NCI-H510A treated with DMSO at 0.1 percent for 48 hours (cell line): ENCODE results near the gene ZNF410.
"Not testable (repeated sequence)": the region's sequence is repeated elsewhere in the genome, so short reads cannot be mapped to it uniquely, and the experiment has no call there.

ENCODE experiments used
- DNase-seq: peaks from one replicate; lab custom pipeline; 2025; lab: John Stamatoyannopoulos, UW

ZNF410 gene

GRCh38 chr14:73886449-73887317 lies at the start of gene ZNF410:
Gene ZNF410 (plus strand): TSS chr14:73886859. CDS start chr14:73892176, 5,317 bp downstream.
- DNase-seq = peak; percentile 87

GRCh38 chr14:73838293-73839034 lies 48.2 kb upstream of the ZNF410 start:
- DNase-seq = not testable (repeated sequence)

GRCh38 chr14:73842201-73842600 lies 44.5 kb upstream of the ZNF410 start:
- DNase-seq = no peak

- no peak for DNase-seq
Measured at GRCh38 chr14:73842851-73843250, 43.8 kb upstream of the ZNF410 start.

DNA sequence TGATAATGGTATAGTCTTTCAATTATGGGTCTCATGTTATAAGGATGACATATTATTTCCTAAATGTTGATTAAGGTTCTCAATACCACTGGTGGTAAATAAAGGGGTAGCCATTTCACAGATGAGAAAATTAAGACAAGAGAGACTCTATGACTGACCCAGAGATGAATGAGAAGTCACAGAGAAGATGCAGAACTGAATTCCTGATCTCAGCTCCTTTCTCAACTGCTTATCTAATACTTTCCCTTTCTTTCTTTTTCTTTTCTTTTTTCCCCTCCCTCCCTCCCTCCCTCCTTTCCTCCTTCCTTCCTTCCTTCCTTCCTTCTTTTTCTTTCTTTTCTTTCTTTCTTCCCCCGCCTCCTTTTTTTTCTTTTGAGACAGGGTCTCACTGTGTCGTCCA lies 43.4 kb upstream of the ZNF410 start:
- no peak for DNase-seq

DNA sequence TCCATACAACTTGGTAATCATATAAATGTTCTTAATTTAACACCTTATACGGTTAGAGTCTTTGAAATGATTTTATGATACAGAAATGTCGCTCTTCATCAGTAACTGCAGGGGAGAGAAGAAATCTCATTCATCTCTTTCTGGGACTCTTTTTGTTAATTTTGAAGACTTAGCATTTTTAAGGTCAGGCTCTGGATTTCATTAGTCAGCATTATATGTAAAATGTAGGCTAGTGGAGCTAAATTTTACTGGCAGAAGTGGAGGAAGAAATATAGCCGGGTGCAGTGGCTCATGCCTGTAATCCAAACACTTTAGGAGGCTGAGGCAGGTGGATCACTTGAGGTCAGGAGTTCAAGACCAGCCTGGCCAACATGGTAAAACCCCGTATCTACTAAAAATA lies 39.7 kb upstream of the ZNF410 start:
- no peak for DNase-seq

GRCh38 chr14:73851000-73851399 lies 35.7 kb upstream of the ZNF410 start:
- DNase-seq = no peak

DNA sequence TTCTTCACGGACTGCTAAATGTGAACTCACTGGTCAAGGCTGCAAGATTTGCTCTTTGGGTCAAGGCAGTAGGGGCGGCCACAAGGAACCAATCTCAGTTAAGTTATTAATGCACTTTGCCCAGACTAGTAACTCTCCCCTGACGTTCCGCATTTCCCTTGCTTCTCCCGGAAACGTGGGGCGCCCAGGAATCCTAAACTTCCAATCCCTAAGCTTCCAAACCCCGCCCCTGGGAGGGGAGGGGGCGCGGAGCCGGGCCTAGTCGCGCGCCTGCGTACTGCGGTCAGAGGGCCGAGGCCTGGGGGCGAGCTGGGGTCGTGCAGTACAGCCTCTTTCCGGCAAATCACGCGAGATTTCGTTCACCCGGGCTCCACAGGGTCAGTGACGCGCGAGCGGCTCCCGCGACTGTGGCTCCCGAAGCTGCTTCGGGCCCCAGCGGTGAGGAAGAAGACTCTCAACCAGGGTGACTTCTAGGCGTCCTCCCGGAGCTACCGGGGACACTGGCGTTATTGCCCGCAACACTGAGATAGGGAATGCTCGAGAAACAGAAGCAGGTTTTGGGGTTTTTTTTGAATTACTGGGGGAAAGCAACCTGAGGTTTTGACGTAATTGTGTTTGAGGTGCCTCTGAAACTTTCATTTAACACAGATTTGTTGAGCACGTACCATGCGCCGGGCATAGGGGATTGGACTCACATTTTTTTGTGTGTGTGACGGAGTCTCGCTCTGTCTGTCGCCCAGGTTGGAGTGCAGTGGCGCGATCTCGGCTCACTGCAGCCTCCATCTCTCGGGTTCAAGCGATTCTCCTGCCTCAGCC lies 34.9 kb upstream of the ZNF410 start, which contains the start of gene PTGR2:
TSS of gene PTGR2 (plus strand) at position 265 of the 816 bp plus-strand sequence. CDS start 7,032 bp downstream, outside the sequence.
- peak; percentile 89 for DNase-seq

DNA sequence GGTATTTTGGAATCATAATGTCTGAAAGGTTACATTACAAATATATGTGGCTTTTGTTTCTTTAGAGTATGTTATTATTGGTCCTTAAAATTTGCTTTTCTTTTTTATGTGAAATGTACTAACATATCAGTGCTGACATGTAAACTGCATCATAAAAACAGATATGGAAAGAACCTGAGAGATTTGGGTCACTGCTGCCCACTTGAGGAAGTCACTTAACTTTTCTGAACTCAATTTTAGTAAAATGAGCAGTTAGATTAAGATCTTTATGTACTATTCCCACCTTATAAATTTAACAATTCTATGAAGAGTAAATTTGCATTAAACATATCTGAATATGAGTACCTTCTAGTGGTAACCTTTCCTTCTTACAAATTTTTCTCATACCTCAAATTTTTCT lies 27.5 kb upstream of the ZNF410 start:
- no peak for DNase-seq

DNA sequence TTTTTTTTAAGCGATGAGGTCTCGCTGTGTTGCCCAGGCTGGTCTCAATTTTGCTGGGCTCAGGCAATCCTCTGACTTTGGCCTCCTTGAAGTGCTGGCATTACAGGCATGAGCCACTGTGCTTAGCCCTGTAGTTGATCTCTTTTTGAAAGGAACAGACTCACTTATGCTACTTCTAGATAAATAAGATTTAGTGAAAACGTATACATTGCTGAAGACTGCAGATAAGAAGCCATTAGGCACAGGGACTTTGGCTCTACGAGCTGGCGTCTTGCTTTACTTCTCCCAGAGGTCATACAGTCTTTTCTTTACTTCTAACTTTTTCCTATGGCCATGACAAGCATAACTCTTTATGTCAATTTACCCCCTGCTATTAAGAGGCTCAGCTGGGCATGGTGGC lies 25.6 kb upstream of the ZNF410 start:
- no peak for DNase-seq

DNA sequence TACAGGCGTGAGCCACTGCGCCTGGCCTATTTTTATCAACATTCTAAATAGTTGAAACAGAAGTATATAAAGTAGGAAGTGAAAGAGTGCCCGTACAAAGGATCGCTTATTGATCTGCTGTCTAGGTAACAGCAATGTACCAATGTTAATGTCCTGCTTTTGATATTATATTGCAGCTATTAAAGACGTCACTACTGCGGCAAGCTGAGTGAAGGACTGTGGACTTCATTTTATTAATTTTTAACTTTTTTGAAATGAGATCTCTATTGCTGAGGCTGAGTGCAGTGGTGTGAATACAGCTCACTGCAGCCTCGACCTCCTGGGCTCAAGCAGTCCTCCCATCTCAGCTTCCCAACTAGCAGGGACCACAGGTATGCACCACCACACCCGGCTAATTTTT lies 24.2 kb upstream of the ZNF410 start:
- no peak for DNase-seq

- no peak for DNase-seq
Measured at GRCh38 chr14:73863209-73863608, 23.4 kb upstream of the ZNF410 start.

- DNase-seq = no peak
Measured at GRCh38 chr14:73865534-73866113, 21.0 kb upstream of the ZNF410 start.

- DNase-seq = not testable (repeated sequence)
Measured at GRCh38 chr14:73869754-73870153, 16.9 kb upstream of the ZNF410 start.

GRCh38 chr14:73870525-73871235 lies 16.0 kb upstream of the ZNF410 start:
- no peak for DNase-seq

- no peak for DNase-seq
Measured at GRCh38 chr14:73873660-73874059, 13.0 kb upstream of the ZNF410 start.

- no peak for DNase-seq
Measured at GRCh38 chr14:73877790-73878189, 8.9 kb upstream of the ZNF410 start.

GRCh38 chr14:73878436-73878835 lies 8.2 kb upstream of the ZNF410 start:
- DNase-seq = no peak

GRCh38 chr14:73879027-73879426 lies 7.6 kb upstream of the ZNF410 start:
- DNase-seq = no peak

DNA sequence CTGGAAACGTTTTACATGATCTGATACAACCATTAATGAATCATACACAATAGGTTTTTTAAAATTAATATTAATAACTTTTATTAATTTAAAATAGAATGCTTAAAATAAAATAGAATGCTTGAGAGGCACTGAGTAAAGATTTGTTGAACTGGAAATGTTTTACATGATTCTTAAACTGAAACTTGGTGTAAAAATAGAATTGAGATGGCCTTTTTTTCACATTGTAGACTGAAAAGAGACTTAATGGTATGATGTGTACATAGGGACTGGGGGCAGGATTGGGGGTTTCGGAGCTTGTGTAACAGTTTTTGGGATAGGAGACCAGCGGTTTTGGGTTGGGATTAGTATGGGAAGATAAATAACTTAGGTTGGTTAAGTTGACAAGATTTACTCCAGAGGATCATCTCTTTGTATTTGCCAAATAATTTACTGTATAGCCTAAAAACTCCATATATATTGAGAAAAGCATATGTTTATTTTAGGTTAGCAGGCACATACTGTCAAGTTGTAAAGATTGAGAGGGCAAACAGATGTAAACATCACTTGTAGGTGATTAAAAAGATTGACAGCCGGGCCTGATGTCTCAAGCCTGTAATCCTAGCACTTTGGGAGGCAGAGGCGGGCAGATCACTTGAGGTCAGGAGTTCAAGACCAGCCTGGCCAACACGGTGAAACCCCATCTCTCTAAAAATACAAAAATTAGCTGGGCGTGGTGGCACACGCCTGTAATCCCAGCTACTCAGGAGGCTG lies 2.0 kb upstream of the ZNF410 start:
- DNase-seq = no peak

DNA sequence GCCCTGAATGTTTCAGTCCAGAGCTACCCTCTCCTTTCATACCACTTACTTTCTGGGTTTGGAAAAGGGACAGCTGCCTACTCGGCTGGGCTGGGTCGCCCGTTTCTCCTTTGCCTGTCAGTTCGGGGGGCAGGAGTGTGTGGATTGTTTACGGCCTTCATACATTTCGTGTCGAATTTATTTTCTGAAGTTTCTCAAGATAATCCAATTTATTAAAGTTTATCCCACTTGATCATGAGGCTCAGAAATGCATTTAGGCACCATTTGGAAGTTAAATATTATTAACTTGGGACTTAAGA lies 608 bp downstream of the ZNF410 start:
- DNase-seq = no peak
